A172 (cell line): ENCODE measurements around the gene EML6. TPM values are rescaled to one million over a fixed set of nuclear protein-coding genes. Genes with fewer than 3 reads are reported as not detected.
"Not testable (repeated sequence)": the region's sequence is repeated elsewhere in the genome, so short reads cannot be mapped to it uniquely, and the experiment has no call there.

Source experiments
- DNase-seq: peaks from one replicate; pipeline ENCODE4 v3.0.0-alpha.2; 2015; ENCODE audit warnings: low spot score
- total RNA-seq: library from RNA; depleted of rRNA; stranded (reverse); fragments of >200 nt; shearing (Covaris generic); gene quantifications from 2 replicates; pipeline ENCODE4 v1.2.3, GENCODE V29; 2014; rRNA removed

Gene EML6
- 0.67 and 5.1 TPM in 2 replicates for total RNA-seq

DNA sequence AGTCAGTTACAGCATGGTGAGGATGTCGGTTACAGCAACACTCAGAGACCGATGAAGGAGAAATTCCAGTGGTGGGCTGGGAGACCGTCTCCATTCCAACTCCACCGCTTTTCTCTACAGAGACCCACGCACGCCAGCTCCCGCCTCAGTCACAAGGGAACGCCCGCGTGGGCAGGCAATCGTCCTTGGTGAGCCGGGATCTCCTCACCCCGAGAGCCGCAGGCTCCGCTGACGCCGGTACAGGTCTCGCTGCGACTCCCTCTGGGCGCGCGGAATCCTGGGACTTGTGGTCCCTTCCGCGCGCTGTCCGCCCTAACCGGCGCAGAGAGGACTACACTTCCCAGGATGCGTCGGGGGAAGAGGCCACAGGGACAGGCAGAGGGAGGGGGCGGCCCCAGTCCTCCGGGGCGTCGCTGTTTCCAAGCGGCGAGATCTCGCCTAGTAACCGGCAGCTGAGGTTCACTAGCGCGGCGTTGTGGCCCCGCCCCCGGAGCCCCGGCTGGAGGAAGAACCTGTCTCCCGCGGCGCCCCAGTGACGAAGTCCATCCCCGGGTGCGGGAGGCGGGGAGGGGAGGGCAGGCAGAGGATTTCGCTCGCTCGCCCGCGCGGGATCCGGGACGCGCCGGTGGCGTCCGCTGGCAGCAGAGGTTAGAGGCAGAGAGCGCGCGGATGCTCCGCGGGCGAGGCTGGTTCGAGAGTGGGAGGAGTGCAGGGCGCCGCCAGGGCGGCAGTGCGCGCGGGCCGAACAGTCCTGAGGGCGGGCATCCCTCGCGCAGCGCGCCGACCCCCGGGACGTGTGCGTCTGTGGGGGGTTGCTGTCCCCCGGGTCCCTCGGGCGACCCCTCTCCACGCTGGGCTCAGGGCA is at the start of gene EML6:
EML6 (plus strand) TSS at position 532 of the 865 bp plus-strand sequence. CDS start 1,400 bp downstream, outside the sequence.
- peak; percentile 98 for DNase-seq

DNA sequence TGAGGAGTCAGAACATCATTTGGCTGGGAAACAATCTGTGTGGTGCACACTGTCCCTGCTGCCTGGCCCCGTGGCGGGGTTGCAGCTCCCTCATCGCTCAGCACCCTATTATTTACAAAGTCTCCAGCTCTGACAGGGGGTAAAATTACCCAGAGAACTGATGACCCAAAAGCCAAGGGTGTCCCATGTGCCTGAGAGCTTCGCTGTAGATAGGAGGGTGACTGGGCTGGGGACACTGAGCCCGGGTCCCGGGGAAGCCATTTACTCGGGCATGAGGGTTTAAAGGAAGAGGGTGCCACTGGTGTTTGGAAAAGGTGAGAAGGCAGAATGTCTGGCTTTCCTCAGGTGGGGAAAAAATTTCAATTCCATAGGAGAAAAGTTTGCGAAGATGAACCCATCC is 48.2 kb upstream of the EML6 start:
- DNase-seq = no peak

DNA sequence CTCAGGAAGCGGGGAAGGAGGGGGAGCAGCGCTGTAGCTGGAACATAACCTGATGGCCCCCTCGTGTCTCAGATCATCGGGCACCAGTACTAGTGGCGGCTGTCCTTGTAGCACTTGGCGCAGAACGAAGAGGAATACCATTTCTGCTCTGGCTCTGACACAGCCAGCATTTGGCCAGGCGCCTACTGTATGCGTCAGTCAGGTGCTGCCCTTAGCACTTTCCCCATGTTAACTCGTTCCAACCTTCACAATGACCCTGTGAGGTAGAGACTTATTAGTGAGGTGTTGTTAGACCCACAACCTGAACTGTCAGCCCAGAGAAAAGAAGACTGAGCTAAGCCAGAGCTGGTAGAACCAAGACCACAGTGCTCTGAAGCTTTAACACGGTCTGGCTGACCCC is 47.7 kb upstream of the EML6 start:
- DNase-seq = no peak

DNA sequence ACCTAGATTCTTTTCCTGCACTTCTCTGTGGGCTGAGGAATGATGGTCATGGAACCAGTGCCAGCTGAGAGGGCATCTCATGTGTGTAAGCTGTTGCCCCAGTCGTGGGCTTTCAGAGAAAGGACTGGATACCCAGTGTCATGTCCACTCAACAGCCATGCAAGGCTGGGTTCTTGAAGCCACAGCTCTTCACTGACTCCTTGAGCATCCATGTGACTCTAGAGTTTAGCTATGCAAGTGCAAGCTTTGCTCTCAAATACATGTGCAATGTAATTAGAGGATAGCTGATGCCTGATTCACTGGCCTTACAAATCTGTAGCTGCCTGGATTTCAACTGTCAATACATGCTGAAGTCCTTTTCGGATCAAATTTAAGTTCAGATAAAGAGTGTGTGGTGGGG is 46.8 kb upstream of the EML6 start:
- DNase-seq = no peak

DNA sequence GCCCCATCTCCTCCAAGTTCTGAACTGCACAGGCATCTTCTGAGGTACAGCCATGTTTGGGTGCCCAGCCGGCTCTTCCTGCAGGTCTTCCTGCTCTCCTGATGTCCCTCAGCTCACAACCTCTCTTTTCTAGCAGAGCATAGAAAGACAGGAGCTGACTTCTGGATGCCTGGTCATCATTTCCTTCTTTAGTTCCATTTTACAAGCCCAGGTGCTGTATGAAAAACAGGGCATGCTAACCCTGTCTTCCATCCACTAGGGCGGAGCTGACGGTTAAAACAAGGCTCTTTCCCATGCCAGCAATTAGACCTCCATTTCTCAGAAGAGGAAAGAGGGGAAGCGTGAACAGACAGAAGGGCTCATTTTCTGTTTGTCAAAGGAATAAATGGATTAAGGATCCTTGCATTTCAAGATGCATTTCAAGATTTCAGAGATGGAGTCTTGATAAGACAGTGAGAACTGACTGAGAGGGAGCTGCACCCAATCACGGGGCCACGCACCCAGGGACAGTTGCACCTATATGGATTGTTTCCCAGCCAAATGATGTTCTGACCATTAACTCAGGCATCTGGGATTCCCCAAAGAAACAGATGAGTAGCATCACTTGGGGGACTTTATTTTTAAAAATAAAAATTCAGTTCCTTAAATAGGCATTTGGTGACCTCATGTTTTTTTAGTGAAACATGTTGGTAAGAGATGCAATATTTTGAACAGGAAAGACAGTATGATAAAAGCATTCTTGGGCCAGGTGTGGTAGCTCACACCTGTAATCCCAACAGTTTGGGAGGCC is 45.8 kb upstream of the EML6 start:
- DNase-seq = no peak

DNA sequence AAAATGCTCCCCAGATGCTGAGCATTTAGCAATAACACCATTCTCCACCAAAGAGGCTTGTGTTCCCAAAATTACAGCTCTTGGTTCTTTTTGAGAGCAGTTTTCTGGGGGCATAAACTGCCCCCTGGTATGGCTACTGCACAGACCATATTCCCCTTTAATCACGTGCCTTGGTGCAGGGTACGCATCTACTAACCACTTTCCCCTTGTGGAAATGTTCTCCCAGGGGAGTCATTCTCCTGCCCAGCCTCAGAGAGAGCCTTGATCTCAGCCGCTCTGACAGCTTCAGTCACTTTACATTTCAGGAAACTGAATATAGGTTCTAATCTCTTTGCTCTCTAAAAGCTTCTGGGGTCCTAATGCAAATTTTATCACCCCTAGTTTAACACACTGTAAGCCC is 44.7 kb upstream of the EML6 start:
- no peak for DNase-seq

DNA sequence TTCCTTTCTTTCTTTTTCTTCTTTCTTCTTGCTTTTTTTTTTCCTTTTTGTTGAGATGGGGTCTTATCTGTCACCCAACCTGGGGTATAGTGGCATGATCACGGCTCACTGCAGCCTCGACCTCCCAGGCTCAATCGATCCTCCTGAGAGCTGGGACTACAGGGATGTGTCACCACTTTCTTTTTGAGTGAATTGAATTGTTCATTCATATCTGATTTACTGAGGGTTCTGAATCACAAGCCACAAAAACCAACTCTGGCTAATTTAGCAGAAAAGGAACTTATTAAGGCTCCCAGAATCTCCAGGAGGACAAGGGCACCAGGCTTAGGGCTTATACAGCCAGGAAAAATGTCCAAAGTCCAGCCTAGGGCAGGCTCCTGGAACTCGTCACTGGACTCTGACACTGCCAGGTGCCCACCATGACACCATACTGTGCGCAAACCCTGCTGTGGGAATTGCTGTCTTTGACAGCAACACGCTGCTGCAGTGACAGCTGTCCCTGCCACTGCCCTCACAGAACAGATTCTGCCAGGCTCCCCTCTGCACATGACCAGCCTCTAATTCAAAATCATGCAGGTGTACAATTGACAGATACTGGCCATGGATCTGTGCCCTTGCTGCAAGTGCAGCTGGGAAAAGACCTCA is 42.9 kb upstream of the EML6 start:
- DNase-seq = peak; percentile 61

DNA sequence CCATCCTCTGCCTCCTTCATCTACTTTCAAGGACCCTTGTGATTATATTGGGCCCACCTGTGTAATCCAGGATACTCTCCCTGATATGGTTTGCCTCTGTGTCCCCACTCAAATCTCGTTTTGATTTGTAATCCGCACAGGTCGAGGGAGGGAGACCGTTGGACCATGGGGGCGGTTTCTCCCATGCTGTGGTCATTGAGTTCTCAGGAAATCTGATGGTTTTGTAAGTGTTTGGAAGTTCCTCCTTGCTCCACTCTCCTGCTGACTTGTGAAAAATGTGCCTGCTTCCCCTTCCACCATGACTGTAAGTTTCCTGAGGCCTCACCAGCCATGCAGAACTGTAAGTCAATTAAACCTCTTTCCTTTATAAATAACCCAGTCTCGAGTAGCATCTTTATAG is 42.0 kb upstream of the EML6 start:
- no peak for DNase-seq

DNA sequence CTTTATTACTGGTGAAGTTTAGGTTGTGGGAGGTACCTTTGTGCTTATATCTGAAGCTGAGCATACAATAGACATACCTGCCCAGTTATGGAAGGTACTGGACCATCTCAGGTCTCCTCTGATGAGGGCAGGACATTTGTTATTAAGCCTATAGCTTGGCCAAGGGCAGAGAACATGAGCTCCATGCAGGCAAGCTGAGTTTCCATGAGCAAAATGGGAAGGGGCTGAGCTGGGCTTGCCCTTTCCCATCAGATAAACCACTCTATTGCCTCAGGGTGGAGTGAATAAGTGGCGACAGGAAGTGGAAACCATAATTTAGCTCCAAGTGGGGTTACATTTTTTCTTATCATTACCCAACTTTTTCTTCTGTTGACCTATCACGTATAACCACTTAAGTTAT is 39.9 kb upstream of the EML6 start:
- DNase-seq = no peak

DNA sequence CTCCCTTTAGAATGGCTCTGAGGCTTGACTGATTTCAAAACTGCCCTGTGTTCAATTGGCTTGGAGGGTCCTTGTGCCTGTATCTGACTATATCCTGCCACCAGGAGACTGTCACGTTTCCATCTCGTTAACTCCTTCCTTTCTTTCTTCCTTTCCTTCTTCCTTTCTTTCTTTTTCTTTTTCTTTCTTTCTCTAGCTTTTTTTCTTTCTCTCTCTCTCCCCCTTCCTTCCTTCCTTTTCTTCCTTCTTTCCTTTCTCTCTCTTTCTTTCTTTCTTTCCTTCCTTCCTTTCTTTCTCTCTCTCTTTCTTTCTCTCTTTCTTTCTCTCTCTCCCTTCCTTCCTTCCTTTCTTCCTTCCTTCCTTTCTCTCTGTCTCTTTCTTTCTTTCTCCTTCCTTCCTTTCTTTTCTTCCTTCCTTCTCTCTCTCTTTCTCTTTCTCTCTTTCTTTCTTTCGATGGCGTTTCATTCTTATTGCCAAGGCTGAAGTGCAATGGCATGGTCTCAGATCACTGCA is 38.1 kb upstream of the EML6 start:
- DNase-seq = no peak

DNA sequence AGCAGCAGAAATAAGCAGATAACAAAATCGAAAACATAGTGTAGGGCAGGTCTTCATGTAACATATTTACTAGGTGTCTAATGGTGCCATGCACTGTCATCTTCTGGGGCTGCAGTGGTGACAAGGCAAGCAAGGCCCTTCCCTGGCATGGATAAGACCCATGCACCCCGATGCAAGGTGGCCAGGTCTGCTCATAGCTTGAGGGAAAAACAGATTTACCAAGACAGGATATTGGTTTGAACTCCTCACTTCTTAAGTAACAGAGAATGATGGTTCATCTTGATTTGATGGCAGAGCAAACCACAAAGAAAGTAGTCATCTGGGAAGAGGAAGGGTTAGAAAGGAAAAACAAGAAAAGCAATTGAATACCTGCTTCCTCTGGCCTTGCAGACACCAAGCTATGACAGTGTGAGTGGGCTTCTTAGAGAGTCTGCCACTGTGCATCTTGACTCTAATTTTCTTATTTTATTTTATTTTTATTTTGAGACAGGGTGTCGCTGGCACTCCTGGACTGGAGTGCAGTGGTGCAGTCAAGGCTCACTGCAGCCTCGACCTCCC is 35.8 kb upstream of the EML6 start:
- DNase-seq = no peak

DNA sequence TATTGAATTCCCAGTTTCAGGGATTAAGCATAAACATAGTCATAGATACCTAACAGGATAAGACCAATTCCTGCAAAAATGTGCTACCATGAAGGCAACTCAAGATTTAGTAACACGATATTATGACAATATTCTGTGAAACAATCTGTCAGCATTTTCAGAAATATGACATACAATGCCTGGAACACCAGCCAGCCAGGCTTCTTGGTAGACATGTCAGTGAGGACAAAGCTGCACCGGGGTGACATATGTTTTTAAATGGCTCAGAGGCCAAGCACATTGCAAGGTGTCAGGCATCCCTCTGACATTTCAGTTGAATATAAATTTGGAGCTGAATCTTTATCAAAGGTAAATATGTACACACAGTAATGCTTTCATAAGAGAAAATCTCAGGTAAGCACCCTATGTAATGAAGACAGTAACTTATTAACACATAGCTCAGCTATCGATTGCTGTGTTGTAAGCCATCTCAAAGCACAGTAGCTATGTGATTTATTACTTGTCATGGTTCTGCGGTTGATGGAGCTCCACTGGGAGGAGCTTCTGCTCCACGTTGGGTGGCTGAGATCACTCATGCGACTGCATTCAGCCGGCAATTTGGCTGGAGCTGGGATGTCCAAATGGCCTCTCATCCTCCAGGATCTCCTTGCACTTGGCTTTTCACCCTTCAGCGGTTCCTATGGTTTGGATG is 31.9 kb upstream of the EML6 start:
- no peak for DNase-seq

DNA sequence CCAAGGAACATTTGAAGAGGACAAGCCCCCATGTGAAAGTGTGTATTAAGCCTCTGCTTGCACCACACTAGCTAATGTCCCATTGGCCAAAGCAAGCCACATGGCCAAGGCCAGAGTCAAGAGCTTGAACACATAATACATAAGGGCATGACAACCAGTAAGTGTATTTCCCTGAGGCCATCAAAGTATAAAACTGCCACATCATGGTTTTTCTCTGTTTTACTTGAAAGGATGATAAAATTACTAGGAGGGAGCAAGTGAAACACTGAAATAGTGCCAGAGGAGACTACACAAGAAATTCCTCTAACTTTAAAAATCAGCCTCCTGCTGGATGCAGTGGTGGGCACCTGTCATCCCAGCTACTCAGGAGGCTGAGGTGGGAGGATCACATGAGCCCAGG is 30.9 kb upstream of the EML6 start:
- DNase-seq = no peak

DNA sequence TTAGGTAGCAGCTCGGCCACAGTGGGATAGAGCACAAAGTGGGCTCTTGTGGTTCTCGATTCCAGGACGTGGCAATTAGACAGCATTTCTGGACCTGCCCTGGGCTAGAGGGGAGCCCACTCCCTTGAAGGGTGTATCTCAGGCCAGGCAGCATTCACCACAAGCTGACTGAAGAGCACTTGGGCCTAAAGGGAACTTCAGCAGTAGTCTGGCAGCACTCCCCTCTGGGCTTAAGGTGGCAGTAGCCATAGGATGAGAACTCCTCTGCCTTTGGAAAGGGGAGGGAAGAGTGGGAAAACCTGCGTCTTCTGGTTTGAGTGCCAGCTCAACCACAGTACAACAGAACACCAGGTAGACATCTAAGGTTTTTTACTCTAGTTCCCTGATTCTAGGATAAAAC is 28.1 kb upstream of the EML6 start:
- no peak for DNase-seq

DNA sequence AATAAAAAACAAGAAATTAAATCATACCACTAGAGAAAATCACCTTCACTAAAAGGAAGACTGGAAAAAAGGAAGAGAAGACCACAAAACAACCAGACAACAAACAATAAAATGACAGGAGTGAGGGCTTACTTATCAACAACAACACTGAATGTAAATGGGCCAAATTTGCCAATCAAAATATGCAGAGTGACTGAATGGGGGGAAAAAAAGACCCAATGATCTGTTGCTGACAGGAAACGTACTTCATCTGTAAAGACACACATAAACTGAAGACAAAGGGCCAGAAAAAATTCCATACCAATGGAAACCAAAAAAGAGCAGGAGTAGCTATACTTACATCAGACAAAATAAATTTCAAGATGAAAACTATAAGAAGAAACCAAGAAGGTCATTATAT is 25.5 kb upstream of the EML6 start:
- no peak for DNase-seq

DNA sequence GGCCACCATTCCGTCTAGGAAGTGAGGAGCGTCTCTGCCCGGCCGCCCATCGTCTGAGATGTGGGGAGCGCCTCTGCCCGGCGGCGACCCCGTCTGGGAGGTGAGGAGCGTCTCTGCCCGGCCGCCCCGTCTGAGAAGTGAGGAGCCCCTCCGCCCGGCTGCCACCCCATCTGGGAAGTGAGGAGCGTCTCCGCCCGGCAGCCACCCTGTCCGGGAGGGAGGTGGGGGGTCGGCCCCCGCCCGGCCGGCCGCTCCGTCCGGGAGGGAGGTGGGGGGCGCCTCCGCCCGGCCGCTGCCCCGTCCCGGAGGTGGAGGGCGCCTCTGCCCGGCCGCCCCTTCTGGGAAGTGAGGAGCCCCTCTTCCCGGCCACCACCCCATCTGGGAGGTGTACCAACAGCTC is 24.5 kb upstream of the EML6 start:
- not testable (repeated sequence) for DNase-seq

DNA sequence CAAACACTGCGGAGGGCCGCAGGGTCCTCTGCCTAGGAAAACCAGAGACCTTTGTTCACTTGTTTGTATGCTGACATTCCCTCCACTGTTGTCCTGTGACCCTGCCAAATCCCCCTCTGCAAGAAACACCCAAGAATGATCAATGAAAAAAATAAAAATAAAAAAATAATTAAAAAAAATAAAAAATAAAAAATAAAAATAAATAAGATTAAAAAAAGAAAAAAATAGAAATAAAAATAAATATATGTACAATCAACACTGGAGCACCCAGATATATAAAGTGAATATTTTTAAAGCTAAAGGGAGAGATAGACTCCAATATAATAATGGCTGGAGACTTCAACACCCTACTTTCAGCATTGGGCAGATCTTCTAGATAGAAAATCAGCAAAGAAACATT is 23.8 kb upstream of the EML6 start:
- DNase-seq = no peak

DNA sequence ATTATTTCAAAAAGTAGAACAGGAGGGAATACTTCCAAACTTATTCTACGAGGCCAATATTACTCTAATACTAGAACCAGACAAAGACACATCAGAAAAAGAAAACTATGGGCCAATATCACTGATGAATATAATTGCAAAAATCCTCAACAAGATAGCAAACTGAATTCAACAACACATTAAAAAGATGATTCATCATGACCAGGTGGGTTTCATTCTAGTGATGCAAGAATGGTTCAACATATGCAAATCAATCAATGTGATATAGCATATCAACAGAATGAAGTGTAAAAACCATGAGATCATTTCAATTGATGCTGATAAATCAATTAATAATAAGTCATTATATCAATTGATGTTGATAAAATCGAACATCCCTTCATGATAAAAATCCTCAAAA is 22.4 kb upstream of the EML6 start:
- DNase-seq = no peak

DNA sequence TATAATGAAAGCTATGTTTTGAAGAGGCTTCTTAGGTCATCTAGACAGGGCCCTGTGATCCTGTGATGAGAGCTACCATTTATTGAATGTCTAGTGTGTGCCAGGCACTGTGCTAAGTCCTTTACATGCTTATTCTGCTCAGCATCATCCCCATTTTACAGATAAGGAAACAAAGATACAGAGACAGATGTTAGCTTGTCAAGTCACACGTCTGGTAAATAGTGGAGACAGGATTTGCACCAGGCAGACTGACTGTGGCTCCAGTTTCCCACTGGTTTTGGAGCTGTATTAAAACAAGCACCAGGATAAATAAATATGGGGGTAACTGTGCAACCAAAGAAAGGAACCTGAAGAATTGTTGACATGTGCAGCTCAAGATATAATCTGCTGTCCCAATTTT is 19.2 kb upstream of the EML6 start:
- DNase-seq = no peak

DNA sequence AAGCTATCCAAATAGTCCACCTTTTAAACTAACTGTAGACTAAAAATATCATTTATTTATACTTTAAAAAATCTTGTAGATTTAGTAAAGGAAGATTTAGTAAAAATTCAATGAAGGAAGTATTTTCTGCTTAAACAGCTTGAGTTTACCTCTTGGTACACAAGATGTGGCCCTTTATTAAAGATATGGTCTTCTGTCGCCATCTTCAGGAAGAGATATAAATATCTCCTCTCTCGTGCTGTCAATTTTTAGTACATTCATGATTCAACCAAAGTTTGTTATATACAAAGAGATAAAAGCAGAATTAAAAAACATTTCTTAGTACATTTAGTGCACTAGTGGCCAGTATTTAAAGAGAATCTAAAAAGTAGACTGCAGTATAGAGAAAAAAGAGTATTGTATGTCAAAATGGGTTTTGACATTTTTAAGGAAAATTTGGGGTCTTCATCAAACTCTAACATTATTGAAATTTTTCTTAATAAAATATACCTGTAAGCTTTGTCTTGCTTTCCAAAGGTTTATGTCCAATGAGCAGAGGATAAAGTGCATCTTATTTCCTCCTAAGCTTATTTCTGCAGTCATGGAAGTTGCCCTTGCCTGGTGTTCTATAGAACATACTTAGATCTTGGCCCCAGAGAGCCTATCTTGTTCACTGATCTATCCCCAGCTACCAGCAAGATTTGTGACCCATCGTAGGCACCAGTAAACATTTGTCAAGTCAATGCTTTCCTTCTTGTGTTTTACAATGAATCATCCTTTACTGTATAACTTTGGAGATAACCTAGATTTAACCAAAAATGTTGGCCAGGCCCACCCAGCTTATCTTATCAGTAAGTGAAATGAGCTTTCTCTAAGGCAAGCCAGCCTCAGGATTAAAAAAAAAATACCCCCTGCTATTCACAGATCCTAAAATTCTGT is 18.5 kb upstream of the EML6 start:
- DNase-seq = peak; percentile 57
